Measurements from ENCODE around the gene POLD1. TPM values are rescaled to one million over a fixed set of nuclear protein-coding genes. Genes with fewer than 3 reads are reported as not detected.

Gene POLD1
- total RNA-seq, 2 donors from 2014 or later, result 106 to 127 TPM

DNA sequence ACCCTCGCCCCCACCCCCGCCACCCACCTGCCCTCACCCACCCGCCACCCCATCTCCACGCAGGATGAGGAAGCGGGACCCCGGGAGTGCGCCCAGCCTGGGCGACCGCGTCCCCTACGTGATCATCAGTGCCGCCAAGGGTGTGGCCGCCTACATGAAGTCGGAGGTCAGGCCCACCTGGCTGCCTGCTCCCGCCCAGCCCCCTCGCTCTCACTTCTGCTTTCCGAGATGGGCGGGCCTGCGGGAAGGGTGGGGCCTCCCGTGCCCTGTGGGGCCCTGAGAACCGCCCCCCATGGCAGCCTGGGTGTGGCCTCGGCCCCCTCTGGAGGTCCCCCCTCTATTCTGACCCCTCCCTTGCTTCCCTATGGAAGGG, 31.5 kb downstream of the POLD1 start:
- Histone ChIP-seq H3K27ac (ENCODE audit: low read depth, low read length) (no peak overlapping the region), H3K27me3 (ENCODE audit: control insufficient read depth, insufficient read depth, low read length, poor library complexity, severe bottlenecking) (peaks cover 22% of the 10 kb centered on the region), H3K4me1 (ENCODE audit: control insufficient read depth, insufficient read depth, low read length) (no peaks in the 10 kb centered on the region), H3K9ac (ENCODE audit: extremely low read depth, low read length, poor library complexity, severe bottlenecking) (no peak overlapping the region), H3K36me3 (ENCODE audit: control insufficient read depth, insufficient read depth, low read length) (peaks cover 7% of the 10 kb centered on the region), H3K9me3 (ENCODE audit: control insufficient read depth, low read length) (no peaks in the 10 kb centered on the region), H3K4me3 (ENCODE audit: low read length) (no peak overlapping the region)
- Mint-ChIP-seq H3K27ac (no peak overlapping the region), H3K4me1 (peaks cover 13% of the 10 kb centered on the region), H3K36me3 (ENCODE audit: low read depth) (peaks cover 22% of the 10 kb centered on the region), H3K4me3 (no peak overlapping the region), H3K27me3 (ENCODE audit: insufficient read depth) (peaks cover 13% of the 10 kb centered on the region), H3K9me3 (no peaks in the 10 kb centered on the region)
- 92 to 95% methylated on average over 10 to 20 of the region's 22 CpGs for WGBS, 2 experiments (ENCODE audit: insufficient coverage in 1 of 2, insufficient read length in 1 of 2)
- DNase-seq, result no peak
- TF ChIP-seq, protein P1, sequence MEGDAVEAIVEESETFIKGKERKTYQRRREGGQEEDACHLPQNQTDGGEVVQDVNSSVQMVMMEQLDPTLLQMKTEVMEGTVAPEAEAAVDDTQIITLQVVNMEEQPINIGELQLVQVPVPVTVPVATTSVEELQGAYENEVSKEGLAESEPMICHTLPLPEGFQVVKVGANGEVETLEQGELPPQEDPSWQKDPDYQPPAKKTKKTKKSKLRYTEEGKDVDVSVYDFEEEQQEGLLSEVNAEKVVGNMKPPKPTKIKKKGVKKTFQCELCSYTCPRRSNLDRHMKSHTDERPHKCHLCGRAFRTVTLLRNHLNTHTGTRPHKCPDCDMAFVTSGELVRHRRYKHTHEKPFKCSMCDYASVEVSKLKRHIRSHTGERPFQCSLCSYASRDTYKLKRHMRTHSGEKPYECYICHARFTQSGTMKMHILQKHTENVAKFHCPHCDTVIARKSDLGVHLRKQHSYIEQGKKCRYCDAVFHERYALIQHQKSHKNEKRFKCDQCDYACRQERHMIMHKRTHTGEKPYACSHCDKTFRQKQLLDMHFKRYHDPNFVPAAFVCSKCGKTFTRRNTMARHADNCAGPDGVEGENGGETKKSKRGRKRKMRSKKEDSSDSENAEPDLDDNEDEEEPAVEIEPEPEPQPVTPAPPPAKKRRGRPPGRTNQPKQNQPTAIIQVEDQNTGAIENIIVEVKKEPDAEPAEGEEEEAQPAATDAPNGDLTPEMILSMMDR (conservative IDR thresholded peaks at IDR 0.05), result no peak

DNA sequence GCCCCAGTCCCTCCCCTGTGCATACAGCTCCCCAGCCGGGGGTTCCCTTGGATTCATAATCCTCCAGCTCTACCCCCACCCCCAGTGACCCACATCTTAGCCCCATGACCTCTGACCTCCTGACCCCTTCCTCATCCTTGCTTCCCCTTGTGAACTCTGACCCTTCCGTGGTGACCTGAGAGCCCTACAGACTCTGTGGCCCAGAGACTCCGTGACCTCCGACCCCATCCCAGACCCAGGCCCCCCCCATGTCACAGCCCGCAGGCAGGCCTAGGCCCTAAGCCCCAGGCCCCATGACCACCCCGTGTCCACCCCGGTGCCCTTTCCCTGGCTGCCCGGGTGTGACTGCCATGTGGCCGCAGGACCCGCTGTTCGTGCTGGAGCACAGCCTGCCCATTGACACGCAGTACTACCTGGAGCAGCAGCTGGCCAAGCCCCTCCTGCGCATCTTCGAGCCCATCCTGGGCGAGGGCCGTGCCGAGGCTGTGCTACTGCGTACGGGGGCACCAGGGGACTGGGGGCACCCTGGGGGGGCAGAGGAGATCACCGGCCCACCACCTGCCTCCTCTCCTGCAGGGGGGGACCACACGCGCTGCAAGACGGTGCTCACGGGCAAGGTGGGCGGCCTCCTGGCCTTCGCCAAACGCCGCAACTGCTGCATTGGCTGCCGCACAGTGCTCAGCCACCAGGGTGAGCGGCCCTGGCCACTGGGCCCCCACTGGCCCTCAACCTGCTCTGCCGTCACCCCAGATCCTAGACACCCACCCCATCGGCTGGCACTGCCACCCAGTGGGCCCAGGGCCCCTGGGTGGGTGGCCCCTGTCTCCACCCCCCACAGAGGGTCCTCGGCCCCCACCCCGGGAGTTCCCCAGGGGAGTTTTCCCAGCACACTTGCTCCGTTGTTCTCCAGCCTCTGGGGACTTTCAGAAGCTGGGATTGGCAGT, 32.2 kb downstream of the POLD1 start:
- Histone ChIP-seq H3K4me1 (ENCODE audit: control insufficient read depth, insufficient read depth, low read length) (no peaks in the 10 kb centered on the region), H3K27ac (ENCODE audit: low read depth, low read length) (no peak overlapping the region), H3K4me3 (ENCODE audit: low read length) (no peak overlapping the region), H3K9ac (ENCODE audit: extremely low read depth, low read length, poor library complexity, severe bottlenecking) (no peak overlapping the region), H3K27me3 (ENCODE audit: control insufficient read depth, insufficient read depth, low read length, poor library complexity, severe bottlenecking) (peaks cover 22% of the 10 kb centered on the region), H3K36me3 (ENCODE audit: control insufficient read depth, insufficient read depth, low read length) (peaks cover 7% of the 10 kb centered on the region), H3K9me3 (ENCODE audit: control insufficient read depth, low read length) (no peaks in the 10 kb centered on the region)
- H3K4me3 Mint-ChIP-seq, result no peak overlapping the region
- H3K36me3 Mint-ChIP-seq (ENCODE audit: low read depth), result peaks cover 19% of the 10 kb centered on the region
- H3K4me1 Mint-ChIP-seq, result peaks cover 13% of the 10 kb centered on the region
- H3K27ac Mint-ChIP-seq, result no peak overlapping the region
- WGBS, 2 experiments (ENCODE audit: insufficient coverage in 1 of 2, insufficient read length in 1 of 2), result 95 to 99% methylated on average over 23 to 35 of the region's 35 CpGs
- no peak for DNase-seq
- H3K27me3 Mint-ChIP-seq (ENCODE audit: insufficient read depth), result peaks cover 13% of the 10 kb centered on the region
- no peaks in the 10 kb centered on the region for H3K9me3 Mint-ChIP-seq
- TF ChIP-seq, protein P1 (conservative IDR thresholded peaks at IDR 0.05), result no peak

DNA sequence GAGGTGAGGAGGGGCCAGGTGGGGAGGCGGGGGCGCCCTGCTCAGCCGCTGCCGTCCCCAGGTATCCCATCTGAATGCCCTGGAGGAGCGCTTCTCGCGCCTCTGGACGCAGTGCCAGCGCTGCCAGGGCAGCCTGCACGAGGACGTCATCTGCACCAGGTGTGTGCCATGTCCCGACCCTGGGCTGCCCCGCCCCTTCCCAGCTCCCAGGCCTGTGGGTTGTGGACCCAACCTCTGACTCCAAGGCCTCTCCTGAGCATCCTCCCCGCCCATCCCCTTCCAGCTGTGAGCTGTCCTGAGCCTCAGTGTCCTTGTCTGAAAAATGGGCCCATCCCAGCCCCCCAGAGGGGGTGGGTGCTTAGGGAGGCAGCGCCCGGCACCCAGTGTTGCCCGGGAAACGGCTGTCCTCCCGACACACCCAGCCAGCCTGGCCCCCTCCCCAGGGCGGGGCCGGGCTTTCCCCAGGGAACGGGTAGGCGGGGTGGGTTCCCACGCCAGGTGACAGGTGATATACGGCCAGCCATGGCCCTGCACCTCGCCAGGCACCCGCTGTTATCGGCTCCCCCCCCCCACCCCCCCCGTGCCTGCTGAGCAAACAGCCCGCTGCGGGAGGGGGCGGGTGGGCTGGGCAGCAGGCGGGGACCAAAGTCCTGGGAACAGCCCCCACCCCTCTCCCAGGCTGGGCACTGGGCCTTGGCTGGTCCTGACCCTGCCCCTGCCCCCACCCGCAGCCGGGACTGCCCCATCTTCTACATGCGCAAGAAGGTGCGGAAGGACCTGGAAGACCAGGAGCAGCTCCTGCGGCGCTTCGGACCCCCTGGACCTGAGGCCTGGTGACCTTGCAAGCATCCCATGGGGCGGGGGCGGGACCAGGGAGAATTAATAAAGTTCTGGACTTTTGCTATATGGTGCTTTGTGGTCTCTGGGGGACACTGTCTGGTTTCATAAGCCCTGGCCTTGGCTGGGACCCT, 33.2 kb downstream of the POLD1 start:
- 87 to 90% methylated on average over 17 to 37 of the region's 42 CpGs for WGBS, 2 experiments (ENCODE audit: insufficient coverage in 1 of 2, insufficient read length in 1 of 2)
- Histone ChIP-seq H3K9ac (ENCODE audit: extremely low read depth, low read length, poor library complexity, severe bottlenecking) (no peak overlapping the region), H3K27me3 (ENCODE audit: control insufficient read depth, insufficient read depth, low read length, poor library complexity, severe bottlenecking) (peaks cover 22% of the 10 kb centered on the region), H3K4me1 (ENCODE audit: control insufficient read depth, insufficient read depth, low read length) (no peaks in the 10 kb centered on the region), H3K9me3 (ENCODE audit: control insufficient read depth, low read length) (no peaks in the 10 kb centered on the region), H3K36me3 (ENCODE audit: control insufficient read depth, insufficient read depth, low read length) (peaks cover 7% of the 10 kb centered on the region), H3K27ac (ENCODE audit: low read depth, low read length) (no peak overlapping the region), H3K4me3 (ENCODE audit: low read length) (no peak overlapping the region)
- peaks cover 13% of the 10 kb centered on the region for H3K4me1 Mint-ChIP-seq
- TF ChIP-seq, protein P1 (conservative IDR thresholded peaks at IDR 0.05), result no peak
- DNase-seq, result no peak
- peaks cover 13% of the 10 kb centered on the region for H3K27me3 Mint-ChIP-seq (ENCODE audit: insufficient read depth)
- H3K36me3 Mint-ChIP-seq (ENCODE audit: low read depth), result peaks cover 16% of the 10 kb centered on the region
- H3K9me3 Mint-ChIP-seq, result no peaks in the 10 kb centered on the region
- no peak overlapping the region for H3K4me3 Mint-ChIP-seq
- H3K27ac Mint-ChIP-seq, result no peak overlapping the region
